Muscle layer of duodenum (tissue), 2 donors: Measurements from ENCODE around the gene TCL1A.

ENCODE experiments used
- H3K27ac ChIP-seq: one replicate; pipeline ENCODE4 v1.7.0; 2013; ENCODE audit warnings: mild to moderate bottlenecking, low read length
- H3K27me3 ChIP-seq: one replicate; pipeline ENCODE4 v1.7.0; 2013; ENCODE audit warnings: low read depth, mild to moderate bottlenecking, control low read depth, low read length
- H3K36me3 ChIP-seq, 2 donors: one replicate each; pipeline ENCODE4 v1.7.0; 2013; ENCODE audit warnings: low read length in 2 of 2, control low read depth in 1 of 2, mild to moderate bottlenecking in 1 of 2; ENCODE audit not compliant: insufficient read depth in 2 of 2, control insufficient read depth in 1 of 2
- H3K4me1 ChIP-seq, 2 donors: one replicate each; pipeline ENCODE4 v1.7.0; 2013; ENCODE audit warnings: low read length in 2 of 2, mild to moderate bottlenecking in 2 of 2, control low read depth in 1 of 2, moderate library complexity in 1 of 2; ENCODE audit not compliant: insufficient read depth in 2 of 2, control insufficient read depth in 1 of 2
- H3K4me3 ChIP-seq, 2 donors: one replicate each; pipeline ENCODE4 v1.7.0; 2013; ENCODE audit warnings: low read length in 2 of 2, low read depth in 1 of 2, mild to moderate bottlenecking in 1 of 2
- H3K9me3 ChIP-seq, 2 donors: one replicate each; pipeline ENCODE4 v1.7.0; 2013; ENCODE audit warnings: low read length in 2 of 2, control low read depth in 1 of 2, mild to moderate bottlenecking in 1 of 2; ENCODE audit not compliant: control insufficient read depth in 1 of 2
- donor health status: healthy.

TCL1A gene

DNA sequence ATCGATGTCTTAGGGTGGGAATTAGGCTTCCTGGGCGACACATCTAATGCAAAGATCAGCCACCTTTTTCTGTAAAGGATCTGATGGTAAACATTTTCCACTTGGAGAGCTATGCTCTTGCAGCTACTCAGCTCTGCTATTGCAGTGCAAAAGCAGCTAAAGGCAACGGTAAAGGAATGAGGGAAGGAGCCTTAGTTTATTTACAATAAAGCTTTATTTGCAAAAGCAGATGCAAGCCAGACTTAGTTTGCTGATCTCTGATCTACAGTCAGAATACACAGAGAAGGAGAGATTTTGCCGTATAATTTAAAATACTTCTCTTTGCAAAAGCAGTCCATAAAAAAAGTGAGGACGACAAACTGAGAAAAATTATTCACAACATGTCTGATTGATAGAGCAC, 24.5 kb downstream of the TCL1A start:
- no peaks in the 10 kb centered on the region for H3K27me3 ChIP-seq
- H3K36me3 ChIP-seq: no peaks in the 10 kb centered on the region
- no peaks in the 10 kb centered on the region for H3K9me3 ChIP-seq
- H3K4me3 ChIP-seq: no peak overlapping the region
- H3K27ac ChIP-seq: no peak overlapping the region
- H3K4me1 ChIP-seq: no peaks in the 10 kb centered on the region

DNA sequence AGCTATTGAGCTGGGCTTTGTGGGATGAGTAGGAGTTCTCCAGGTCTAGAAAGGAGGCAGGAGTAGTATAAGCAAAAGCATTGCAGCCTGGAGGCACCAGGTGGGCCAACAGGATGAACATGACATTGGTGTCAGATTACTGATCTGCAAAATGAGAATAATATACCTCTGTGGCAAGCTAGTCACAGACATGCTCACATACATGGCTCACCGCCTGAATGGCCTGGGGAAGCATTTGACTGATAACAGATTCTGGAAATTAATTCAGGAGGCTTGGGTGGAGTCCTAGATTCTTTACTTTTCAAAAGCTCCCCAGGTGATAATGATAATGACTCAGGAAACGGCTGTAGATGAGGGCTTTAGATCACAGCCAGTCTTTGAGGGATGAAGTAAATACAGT, 27.0 kb downstream of the TCL1A start:
- no peak overlapping the region for H3K4me3 ChIP-seq
- no peaks in the 10 kb centered on the region for H3K9me3 ChIP-seq
- H3K4me1 ChIP-seq: no peaks in the 10 kb centered on the region
- H3K27ac ChIP-seq: no peak overlapping the region
- H3K36me3 ChIP-seq: no peaks in the 10 kb centered on the region
- H3K27me3 ChIP-seq: no peaks in the 10 kb centered on the region

DNA sequence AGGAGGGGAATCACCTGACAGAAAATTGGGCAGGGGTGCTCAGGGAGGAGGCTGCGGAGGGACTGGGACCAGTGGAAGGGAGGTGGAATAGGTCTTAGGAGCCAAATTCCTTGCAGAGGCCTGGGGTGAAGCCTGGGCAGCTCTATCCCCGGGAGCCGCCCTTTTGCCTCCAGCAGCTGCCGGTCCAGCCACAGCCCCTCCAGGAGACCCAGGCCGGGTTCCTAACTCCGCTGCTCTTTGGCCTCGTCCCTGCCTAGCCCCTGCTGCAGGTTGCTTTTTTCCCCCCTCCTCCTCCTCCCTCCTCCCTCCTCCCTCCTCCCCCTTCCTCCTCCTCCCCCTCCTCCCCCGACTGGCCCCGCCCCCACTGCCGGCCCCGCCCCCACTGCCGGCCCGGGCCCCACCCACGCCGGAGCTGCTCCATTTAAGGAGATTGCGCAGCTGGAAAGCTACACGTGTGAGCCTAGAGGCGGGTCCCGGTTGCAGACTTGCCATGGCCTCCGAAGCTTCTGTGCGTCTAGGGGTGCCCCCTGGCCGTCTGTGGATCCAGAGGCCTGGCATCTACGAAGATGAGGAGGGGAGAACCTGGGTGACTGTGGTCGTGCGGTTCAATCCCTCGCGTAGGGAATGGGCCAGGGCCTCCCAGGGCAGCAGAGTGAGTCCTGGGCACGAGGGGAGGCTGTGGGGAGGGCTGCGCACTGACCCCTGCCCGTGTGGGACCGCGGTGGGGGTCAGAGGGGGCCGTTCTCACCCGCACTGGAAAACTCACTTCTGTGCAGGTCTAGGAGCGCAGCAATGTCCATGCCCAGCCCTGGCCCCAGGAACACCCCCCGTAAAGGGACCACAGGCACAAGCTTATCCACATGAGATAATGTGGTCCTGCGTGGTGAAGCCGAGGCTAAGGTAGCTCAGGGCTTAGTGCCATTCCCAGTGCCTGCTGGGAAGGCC, 27.7 kb downstream of the TCL1A start, which contains the start of gene TCL1B:
TSS of gene TCL1B (plus strand) at position 449 of the 945 bp plus-strand sequence. CDS start at position 491, 42 bp downstream.
- Histone ChIP-seq H3K27me3 (no peaks in the 10 kb centered on the region), H3K9me3 (no peaks in the 10 kb centered on the region), H3K27ac (no peak within 1 kb of the TSS), H3K36me3 (no peaks in the 10 kb centered on the region), H3K4me1 (no peaks in the 10 kb centered on the region), H3K4me3 (no peak within 1 kb of the TSS)

DNA sequence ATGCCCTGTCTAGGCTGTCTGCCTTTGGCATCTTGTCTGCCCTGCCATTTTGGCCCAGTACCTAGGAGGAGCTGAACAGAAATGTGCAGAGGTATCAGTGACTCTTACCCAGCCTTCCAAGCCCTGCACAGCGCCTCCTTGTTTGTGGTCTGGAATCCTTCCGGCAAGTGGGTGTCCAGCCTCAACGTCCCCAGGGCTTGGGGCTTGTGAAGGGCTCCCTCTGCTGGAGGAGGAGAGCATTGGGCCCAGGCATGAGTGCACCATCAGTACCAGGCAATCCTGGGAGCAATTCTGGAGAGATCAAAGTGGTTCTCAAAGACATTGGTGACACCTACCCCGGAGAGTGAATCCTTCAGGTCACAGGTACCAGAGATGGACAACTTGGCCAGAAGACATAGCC, 30.1 kb downstream of the TCL1A start:
- Histone ChIP-seq H3K27ac (no peak overlapping the region), H3K36me3 (no peaks in the 10 kb centered on the region), H3K9me3 (no peaks in the 10 kb centered on the region), H3K27me3 (no peaks in the 10 kb centered on the region), H3K4me3 (no peak overlapping the region), H3K4me1 (no peaks in the 10 kb centered on the region)

DNA sequence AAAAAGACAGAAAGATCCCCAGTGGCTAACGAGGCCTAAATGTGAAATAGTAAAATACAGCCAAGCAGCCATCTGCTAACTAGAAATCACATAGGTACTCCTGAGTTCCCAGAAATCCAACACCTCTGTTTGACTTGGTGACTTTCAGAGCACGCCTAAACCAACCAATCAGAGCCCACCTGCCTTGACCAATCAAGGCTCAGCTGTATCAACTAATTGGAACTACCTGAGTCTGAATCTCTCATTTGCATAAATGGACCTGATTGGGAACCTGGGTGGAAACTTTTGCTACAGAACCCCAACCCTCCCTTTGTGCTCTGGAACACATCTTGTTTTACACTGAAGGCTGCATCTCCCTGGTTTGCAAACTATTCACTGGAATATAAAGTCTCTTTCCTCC, 32.8 kb downstream of the TCL1A start:
- Histone ChIP-seq H3K27ac (no peak overlapping the region), H3K9me3 (no peaks in the 10 kb centered on the region), H3K36me3 (no peaks in the 10 kb centered on the region), H3K4me1 (no peaks in the 10 kb centered on the region), H3K27me3 (no peaks in the 10 kb centered on the region), H3K4me3 (no peak overlapping the region)

DNA sequence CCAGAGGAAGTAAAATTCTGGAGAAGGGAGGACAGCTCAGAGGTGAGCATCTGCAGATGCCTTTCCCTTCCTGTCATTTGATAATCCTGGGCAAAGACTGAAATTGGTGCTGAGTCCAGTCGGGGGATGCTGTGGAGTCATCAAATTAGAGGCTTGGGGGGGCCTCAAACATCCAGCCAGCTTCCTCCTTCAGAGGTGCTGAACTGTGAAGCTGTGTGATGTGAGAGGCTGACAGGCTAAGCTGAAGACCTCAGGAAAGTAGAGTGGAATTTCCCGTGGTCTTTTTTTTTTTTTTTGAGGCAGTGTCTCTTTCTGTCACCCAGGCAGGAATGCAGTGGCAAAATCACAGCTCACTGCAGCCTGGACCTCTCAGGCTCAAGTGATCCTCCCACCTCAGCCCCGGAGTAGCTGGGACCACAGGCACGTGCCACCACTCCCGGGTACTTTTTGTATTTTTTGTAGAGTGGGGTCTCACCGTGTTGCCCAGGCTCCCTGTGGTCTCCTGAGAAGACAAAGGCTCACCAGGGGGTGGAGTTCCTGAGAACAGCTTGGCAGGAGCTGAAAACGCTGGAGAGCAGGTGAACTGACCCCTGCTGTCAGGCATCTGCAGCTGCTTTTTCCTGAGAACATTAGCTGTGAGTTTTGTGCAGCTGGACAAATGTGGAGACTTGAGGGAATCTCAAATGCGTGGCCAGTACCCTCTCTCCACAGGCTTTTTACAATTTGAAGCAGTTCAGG, 33.8 kb downstream of the TCL1A start:
- H3K4me1 ChIP-seq: no peaks in the 10 kb centered on the region
- H3K27ac ChIP-seq: no peak overlapping the region
- no peaks in the 10 kb centered on the region for H3K27me3 ChIP-seq
- H3K9me3 ChIP-seq: no peaks in the 10 kb centered on the region
- H3K4me3 ChIP-seq: no peak overlapping the region
- no peaks in the 10 kb centered on the region for H3K36me3 ChIP-seq

DNA sequence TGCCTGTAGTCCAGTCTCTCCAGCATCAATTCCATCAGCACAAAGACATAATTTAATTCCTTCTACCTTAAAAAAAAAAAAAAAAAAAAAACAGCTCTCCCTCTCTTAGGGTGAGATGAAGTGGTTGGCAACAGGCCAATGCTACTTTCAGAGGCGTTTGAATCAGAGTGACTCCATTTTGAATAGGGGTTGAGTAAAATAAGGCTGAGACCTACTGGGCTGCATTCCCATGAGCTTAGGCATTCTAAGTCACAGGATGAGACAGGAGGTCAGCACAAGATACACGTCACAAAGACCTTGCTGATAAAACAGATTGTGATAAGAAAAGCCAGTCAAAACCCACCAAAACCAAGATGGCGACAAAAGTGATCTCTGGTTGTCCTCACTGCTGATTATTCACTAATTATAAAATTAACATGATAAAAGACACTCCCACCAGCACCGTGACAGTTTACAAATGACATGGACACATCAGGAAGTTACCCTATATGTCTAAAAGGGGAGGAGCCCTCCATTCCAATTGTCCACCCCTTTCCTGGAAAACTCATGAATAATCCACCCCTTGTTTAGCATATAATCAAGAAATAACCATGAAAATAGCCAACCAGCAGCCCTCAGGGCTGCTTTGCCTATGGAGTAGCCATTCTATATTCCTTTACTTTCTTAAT, 34.6 kb downstream of the TCL1A start:
- Histone ChIP-seq H3K36me3 (no peaks in the 10 kb centered on the region), H3K27me3 (no peaks in the 10 kb centered on the region), H3K27ac (no peak overlapping the region), H3K4me1 (no peaks in the 10 kb centered on the region), H3K4me3 (no peak overlapping the region), H3K9me3 (no peaks in the 10 kb centered on the region)

DNA sequence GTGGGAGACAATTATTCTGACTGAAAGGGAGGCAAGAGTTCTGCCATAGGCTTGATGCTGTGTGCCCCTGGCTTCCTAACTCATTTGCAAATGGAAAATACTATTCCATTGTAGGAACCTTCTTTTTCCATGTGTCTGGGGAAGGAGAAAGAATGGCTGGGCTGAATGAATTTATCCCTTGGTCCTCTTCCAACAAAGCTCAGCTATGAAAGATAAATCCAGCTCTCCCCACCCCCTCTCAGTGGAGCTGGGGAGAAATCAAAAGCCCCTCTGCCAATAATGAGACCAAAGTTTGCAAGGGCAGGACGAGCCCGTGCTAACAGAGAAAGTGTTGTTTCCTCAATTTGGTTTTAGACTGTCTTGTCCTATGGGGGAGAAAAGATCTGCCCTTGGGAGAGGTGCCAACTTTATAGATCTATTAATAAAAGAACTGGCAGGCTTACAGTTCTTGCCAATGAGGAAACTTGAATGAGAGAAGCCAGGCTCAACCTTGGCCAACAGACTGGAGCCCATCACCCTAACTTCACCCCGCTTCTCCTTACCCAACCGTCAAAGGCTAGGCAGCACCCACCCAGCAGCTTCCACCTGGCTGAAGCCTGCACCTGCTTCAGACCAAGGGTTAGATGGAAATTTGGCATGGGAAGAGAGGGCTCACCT, 36.6 kb downstream of the TCL1A start:
- H3K27ac ChIP-seq: no peak overlapping the region
- H3K4me1 ChIP-seq: no peaks in the 10 kb centered on the region
- H3K9me3 ChIP-seq: no peaks in the 10 kb centered on the region
- H3K36me3 ChIP-seq: no peaks in the 10 kb centered on the region
- no peaks in the 10 kb centered on the region for H3K27me3 ChIP-seq
- no peak overlapping the region for H3K4me3 ChIP-seq

DNA sequence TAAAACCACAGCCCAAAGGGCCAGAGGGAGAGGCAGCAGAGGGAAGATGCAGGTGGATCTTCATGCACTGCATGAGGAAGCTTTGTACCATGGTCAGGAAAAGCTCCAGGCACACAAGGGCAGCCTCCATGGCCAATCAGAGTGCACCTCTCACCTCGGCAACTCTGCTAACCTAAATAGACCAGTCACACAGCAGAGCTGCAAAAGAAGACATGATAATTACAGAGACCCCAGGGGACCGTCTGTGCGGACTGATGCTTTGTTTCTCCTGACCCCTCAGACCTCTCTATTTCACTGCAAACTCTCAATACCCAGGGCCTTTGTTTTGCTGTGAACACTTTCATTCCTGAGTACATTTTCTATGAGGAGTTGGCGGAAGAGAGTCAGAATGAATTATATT, 38.4 kb downstream of the TCL1A start:
- no peaks in the 10 kb centered on the region for H3K9me3 ChIP-seq
- no peak overlapping the region for H3K4me3 ChIP-seq
- H3K27ac ChIP-seq: no peak overlapping the region
- no peaks in the 10 kb centered on the region for H3K4me1 ChIP-seq
- no peaks in the 10 kb centered on the region for H3K27me3 ChIP-seq
- no peaks in the 10 kb centered on the region for H3K36me3 ChIP-seq

DNA sequence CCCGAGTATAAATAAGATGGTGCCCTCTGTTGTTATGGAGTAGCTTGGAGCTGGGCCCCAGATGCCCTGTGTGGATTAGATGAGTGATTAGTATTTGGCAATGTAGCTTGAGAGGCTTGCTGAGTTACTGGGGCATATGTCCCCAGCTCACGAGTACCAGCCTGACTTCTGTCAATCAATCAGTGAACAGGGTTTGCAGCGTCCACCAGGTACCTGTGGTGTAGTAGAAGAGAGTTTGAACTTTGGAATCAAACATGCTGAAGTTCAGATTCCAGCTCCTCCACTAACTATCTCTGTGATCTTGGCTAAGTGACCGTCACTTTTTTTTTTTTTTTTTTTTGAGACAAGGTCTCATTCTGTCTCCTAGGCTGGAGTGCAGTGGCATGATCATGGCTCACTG, 39.3 kb downstream of the TCL1A start:
- H3K4me1 ChIP-seq: no peaks in the 10 kb centered on the region
- no peaks in the 10 kb centered on the region for H3K27me3 ChIP-seq
- H3K9me3 ChIP-seq: no peaks in the 10 kb centered on the region
- no peak overlapping the region for H3K27ac ChIP-seq
- no peak overlapping the region for H3K4me3 ChIP-seq
- H3K36me3 ChIP-seq: no peaks in the 10 kb centered on the region
